Neural cell (in vitro differentiated cells): ENCODE results near the gene SMPD2. TPM values are rescaled to one million over a fixed set of nuclear protein-coding genes. Genes with fewer than 3 reads are reported as not detected.

Source experiments
- H2AFZ ChIP-seq: fragments of 200-600, 300-800 bp; sonication (generic), shearing (Covaris generic); 2 replicates; pipeline ENCODE4 v1.6.0; 2014; ENCODE audit warnings: low read depth, mild to moderate bottlenecking, antibody characterized with exemption, low read length, moderate library complexity
- H3F3A ChIP-seq: fragments of 200-600 bp; shearing (Covaris generic); 2 replicates; pipeline ENCODE4 v1.6.1; 2016; ENCODE audit warnings: mild to moderate bottlenecking, moderate library complexity, mixed read lengths, antibody characterized with exemption, low read length; ENCODE audit not compliant: insufficient read depth, poor library complexity, severe bottlenecking
- H3K27ac ChIP-seq: fragments of 200-600, 300-800 bp; sonication (generic), shearing (Covaris generic); 2 replicates; pipeline ENCODE4 v1.5.1; 2014; ENCODE audit warnings: mild to moderate bottlenecking, low read length, moderate library complexity
- H3K27me3 ChIP-seq: fragments of 300-800, 200-600 bp; sonication (generic), shearing (Covaris generic); 2 replicates; pipeline ENCODE4 v1.6.0; 2014; ENCODE audit warnings: mild to moderate bottlenecking, low read depth, low read length, moderate library complexity; ENCODE audit not compliant: insufficient read depth
- H3K36me3 ChIP-seq: fragments of 300-800, 200-600 bp; sonication (generic), shearing (Covaris generic); 2 replicates; pipeline ENCODE4 v1.5.1; 2014; ENCODE audit warnings: mild to moderate bottlenecking, antibody characterized with exemption, low read length, moderate library complexity; ENCODE audit not compliant: insufficient read depth
- H3K4me2 ChIP-seq: fragments of 300-800, 200-600 bp; sonication (generic), shearing (Covaris generic); 2 replicates; pipeline ENCODE4 v1.6.0; 2014; ENCODE audit warnings: mild to moderate bottlenecking, low read length
- H3K4me3 ChIP-seq: fragments of 300-800, 200-600 bp; sonication (generic), shearing (Covaris generic); 2 replicates; pipeline ENCODE4 v1.5.1; 2014; ENCODE audit warnings: mild to moderate bottlenecking, low read length, moderate library complexity
- H3K79me2 ChIP-seq: fragments of 200-600 bp; shearing (Covaris generic); replicated peaks from 2 replicates; pipeline ENCODE4 v1.6.0; 2014; ENCODE audit warnings: mild to moderate bottlenecking, low read length, moderate library complexity; ENCODE audit not compliant: insufficient read depth
- H3K9ac ChIP-seq: fragments of 300-800, 200-600 bp; sonication (generic), shearing (Covaris generic); 2 replicates; pipeline ENCODE4 v1.6.1; 2016; ENCODE audit warnings: mild to moderate bottlenecking, low read length, mixed read lengths
- H3K9me2 ChIP-seq: fragments of 200-600 bp; shearing (Covaris generic); 2 replicates; pipeline ENCODE4 v1.6.1; 2016; ENCODE audit warnings: mild to moderate bottlenecking, low read length, mixed read lengths; ENCODE audit not compliant: insufficient read depth
- H3K9me3 ChIP-seq: fragments of 200-600, 300-800 bp; sonication (generic), shearing (Covaris generic); 2 replicates; pipeline ENCODE4 v1.6.1; 2016; ENCODE audit warnings: mild to moderate bottlenecking, mixed run types, low read length, moderate library complexity, mixed read lengths
- H4K20me1 ChIP-seq: fragments of 200-600 bp; shearing (Covaris generic); 2 replicates; pipeline ENCODE4 v1.6.1; 2016; ENCODE audit warnings: mild to moderate bottlenecking, mixed run types; ENCODE audit not compliant: insufficient read depth
- EP300 ChIP-seq: fragments of 450-650 bp; conservative IDR thresholded peaks from 2 replicates; pipeline ENCODE4 v1.6.1; 2014; ENCODE audit warnings: antibody characterized with exemption, mild to moderate bottlenecking, moderate library complexity; ENCODE audit not compliant: poor library complexity, severe bottlenecking
- EZH2 ChIP-seq: fragments of 200-600, 300-800 bp; shearing (Covaris generic), sonication (generic); IDR thresholded peaks from 2 replicates; pipeline ENCODE4 v1.6.1; 2014; ENCODE audit warnings: antibody characterized with exemption, low read length, borderline replicate concordance, mild to moderate bottlenecking; ENCODE audit not compliant: insufficient read depth, poor library complexity, severe bottlenecking
- MXI1 ChIP-seq: fragments of 450-650 bp; conservative IDR thresholded peaks from 2 replicates; pipeline ENCODE4 v1.6.1; 2014; ENCODE audit warnings: antibody characterized with exemption, mild to moderate bottlenecking; ENCODE audit not compliant: poor library complexity, severe bottlenecking
- POLR2AphosphoS5 ChIP-seq: IDR thresholded peaks from 2 replicates; pipeline ENCODE4 v1.6.1; 2012
- RAD21 ChIP-seq: fragments of 450-650 bp; conservative IDR thresholded peaks from 2 replicates; pipeline ENCODE4 v1.6.1; 2014; ENCODE audit warnings: antibody characterized with exemption, mild to moderate bottlenecking, moderate library complexity
- SMC3 ChIP-seq: fragments of 450-650 bp; conservative IDR thresholded peaks from 2 replicates; pipeline ENCODE4 v1.6.1; 2014; ENCODE audit warnings: antibody characterized with exemption, mild to moderate bottlenecking, moderate library complexity; ENCODE audit not compliant: poor library complexity
- TAF1 ChIP-seq: IDR thresholded peaks from 2 replicates; pipeline ENCODE4 v1.6.1; 2012; ENCODE audit warnings: low read depth
- polyA plus RNA-seq: library from polyadenylated mRNA; depleted of rRNA; stranded (reverse); fragments of >200 nt; gene quantifications from 2 replicates; pipeline ENCODE4 v1.2.3, GENCODE V29; 2014
- TF ChIP-seq, protein P1 (sequence below): IDR thresholded peaks from 2 replicates; pipeline ENCODE4 v1.6.1; 2012; ENCODE audit warnings: borderline replicate concordance
- TF ChIP-seq, protein P2 (sequence below): fragments of 450-650 bp; IDR thresholded peaks from 2 replicates; pipeline ENCODE4 v1.5.1; 2014; ENCODE audit warnings: antibody characterized with exemption, mild to moderate bottlenecking, moderate library complexity; ENCODE audit not compliant: poor library complexity, severe bottlenecking

Gene SMPD2
- polyA plus RNA-seq, 1 donor from 2014 or later: 8.0 TPM

DNA sequence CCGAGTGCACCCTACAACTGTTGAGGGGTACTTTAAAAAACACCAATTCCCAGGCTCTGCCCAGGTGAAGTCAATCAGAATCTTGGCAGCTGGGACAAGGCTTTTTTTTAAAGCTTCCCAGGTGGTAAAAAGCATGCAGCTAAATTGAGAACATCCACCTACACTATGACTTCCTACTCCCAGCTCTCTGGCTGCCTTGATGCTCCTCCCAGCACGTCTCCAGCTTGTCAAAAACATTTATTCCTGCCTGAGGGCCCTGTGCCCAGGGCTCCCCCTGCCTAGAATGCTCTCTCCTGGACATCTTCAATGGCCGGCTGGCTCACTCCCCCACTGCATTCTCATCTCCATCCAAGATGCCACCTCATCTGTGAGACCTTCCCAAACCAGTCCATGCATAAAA is 32.6 kb downstream of the SMPD2 start:
- peaks cover 4% of the 10 kb centered on the region for H3K36me3 ChIP-seq

GRCh38 chr6:109474995-109475394 is 34.5 kb downstream of the SMPD2 start:
- Histone ChIP-seq H3K36me3 (peaks cover 4% of the 10 kb centered on the region), H3K9me3 (no peaks in the 10 kb centered on the region), H3K27ac (no peak overlapping the region), H3K79me2 (no peaks in the 10 kb centered on the region), H3K4me3 (no peak overlapping the region), H3K27me3 (no peaks in the 10 kb centered on the region), H3K9ac (no peak overlapping the region), H2AFZ (no peak overlapping the region), H3K4me2 (no peak overlapping the region), H3K9me2 (no peaks in the 10 kb centered on the region), H3F3A (no peaks in the 10 kb centered on the region), H4K20me1 (no peaks in the 10 kb centered on the region)
- TF ChIP-seq MXI1: no peak
- no peak for TF ChIP-seq EP300
- no peak for TF ChIP-seq SMC3
- no peak for TF ChIP-seq TAF1
- TF ChIP-seq, protein P1, sequence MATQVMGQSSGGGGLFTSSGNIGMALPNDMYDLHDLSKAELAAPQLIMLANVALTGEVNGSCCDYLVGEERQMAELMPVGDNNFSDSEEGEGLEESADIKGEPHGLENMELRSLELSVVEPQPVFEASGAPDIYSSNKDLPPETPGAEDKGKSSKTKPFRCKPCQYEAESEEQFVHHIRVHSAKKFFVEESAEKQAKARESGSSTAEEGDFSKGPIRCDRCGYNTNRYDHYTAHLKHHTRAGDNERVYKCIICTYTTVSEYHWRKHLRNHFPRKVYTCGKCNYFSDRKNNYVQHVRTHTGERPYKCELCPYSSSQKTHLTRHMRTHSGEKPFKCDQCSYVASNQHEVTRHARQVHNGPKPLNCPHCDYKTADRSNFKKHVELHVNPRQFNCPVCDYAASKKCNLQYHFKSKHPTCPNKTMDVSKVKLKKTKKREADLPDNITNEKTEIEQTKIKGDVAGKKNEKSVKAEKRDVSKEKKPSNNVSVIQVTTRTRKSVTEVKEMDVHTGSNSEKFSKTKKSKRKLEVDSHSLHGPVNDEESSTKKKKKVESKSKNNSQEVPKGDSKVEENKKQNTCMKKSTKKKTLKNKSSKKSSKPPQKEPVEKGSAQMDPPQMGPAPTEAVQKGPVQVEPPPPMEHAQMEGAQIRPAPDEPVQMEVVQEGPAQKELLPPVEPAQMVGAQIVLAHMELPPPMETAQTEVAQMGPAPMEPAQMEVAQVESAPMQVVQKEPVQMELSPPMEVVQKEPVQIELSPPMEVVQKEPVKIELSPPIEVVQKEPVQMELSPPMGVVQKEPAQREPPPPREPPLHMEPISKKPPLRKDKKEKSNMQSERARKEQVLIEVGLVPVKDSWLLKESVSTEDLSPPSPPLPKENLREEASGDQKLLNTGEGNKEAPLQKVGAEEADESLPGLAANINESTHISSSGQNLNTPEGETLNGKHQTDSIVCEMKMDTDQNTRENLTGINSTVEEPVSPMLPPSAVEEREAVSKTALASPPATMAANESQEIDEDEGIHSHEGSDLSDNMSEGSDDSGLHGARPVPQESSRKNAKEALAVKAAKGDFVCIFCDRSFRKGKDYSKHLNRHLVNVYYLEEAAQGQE: no peak
- TF ChIP-seq, protein P2, sequence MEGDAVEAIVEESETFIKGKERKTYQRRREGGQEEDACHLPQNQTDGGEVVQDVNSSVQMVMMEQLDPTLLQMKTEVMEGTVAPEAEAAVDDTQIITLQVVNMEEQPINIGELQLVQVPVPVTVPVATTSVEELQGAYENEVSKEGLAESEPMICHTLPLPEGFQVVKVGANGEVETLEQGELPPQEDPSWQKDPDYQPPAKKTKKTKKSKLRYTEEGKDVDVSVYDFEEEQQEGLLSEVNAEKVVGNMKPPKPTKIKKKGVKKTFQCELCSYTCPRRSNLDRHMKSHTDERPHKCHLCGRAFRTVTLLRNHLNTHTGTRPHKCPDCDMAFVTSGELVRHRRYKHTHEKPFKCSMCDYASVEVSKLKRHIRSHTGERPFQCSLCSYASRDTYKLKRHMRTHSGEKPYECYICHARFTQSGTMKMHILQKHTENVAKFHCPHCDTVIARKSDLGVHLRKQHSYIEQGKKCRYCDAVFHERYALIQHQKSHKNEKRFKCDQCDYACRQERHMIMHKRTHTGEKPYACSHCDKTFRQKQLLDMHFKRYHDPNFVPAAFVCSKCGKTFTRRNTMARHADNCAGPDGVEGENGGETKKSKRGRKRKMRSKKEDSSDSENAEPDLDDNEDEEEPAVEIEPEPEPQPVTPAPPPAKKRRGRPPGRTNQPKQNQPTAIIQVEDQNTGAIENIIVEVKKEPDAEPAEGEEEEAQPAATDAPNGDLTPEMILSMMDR: no peak
- TF ChIP-seq POLR2AphosphoS5: no peak
- no peak for TF ChIP-seq EZH2
- TF ChIP-seq RAD21: no peak

More for the DNA sequence above, 32.6 kb downstream of the SMPD2 start:
- no peaks in the 10 kb centered on the region for H3K79me2 ChIP-seq
- no peaks in the 10 kb centered on the region for H4K20me1 ChIP-seq
- H3K9me2 ChIP-seq: no peaks in the 10 kb centered on the region
- no peaks in the 10 kb centered on the region for H3K27me3 ChIP-seq
- TF ChIP-seq SMC3 (no peak), EP300 (no peak)
- TF ChIP-seq, protein P1: no peak
- TF ChIP-seq, protein P2: no peak
- no peak overlapping the region for H3K9ac ChIP-seq
- H3K27ac ChIP-seq: no peak overlapping the region
- H3F3A ChIP-seq: no peaks in the 10 kb centered on the region
- no peaks in the 10 kb centered on the region for H3K9me3 ChIP-seq
- H3K4me2 ChIP-seq: no peak overlapping the region
- H2AFZ ChIP-seq: no peak overlapping the region
- no peak overlapping the region for H3K4me3 ChIP-seq
